HG02970 (cell line): ENCODE measurements around the gene MMP11.

Source experiments
- ATAC-seq: cut with Tn5 transposase; IDR thresholded peaks from one replicate; pipeline ENCODE4 v1.9.1; 2021; ENCODE audit warnings: mild to moderate bottlenecking, moderate library complexity, moderate number of reproducible peaks; ENCODE audit not compliant: unreplicated experiment, low FRiP score

Gene MMP11

GRCh38 chr22:23779083-23779482 is 6.4 kb downstream of the MMP11 start:
- ATAC-seq: no peak

GRCh38 chr22:23779731-23780130 is 7.1 kb downstream of the MMP11 start:
- ATAC-seq: no peak

GRCh38 chr22:23780146-23780748 is 7.6 kb downstream of the MMP11 start:
- no peak for ATAC-seq

GRCh38 chr22:23781065-23781464 is 8.4 kb downstream of the MMP11 start:
- ATAC-seq: no peak

GRCh38 chr22:23781511-23782183 is 9.0 kb downstream of the MMP11 start:
- ATAC-seq: no peak

- ATAC-seq: no peak
These were observed 9.6 kb downstream of the MMP11 start for GRCh38 chr22:23782252-23782651.

GRCh38 chr22:23782703-23783102 is 10.1 kb downstream of the MMP11 start:
- no peak for ATAC-seq

- ATAC-seq: no peak
These were observed 10.9 kb downstream of the MMP11 start for GRCh38 chr22:23783265-23784150.

- no peak for ATAC-seq
These were observed 11.6 kb downstream of the MMP11 start for GRCh38 chr22:23784215-23784732.

GRCh38 chr22:23786261-23786710 is 13.6 kb downstream of the MMP11 start:
- ATAC-seq: no peak

- ATAC-seq: peak; percentile 67
These were observed 14.3 kb downstream of the MMP11 start, which contains the start of gene SMARCB1 for GRCh38 chr22:23786752-23787599. Gene SMARCB1, plus strand, starts transcription at chr22:23786966. Its CDS starts 204 bp downstream, at chr22:23787170.

- peak; percentile 11 for ATAC-seq
These were observed 14.9 kb downstream of the MMP11 start for GRCh38 chr22:23787600-23787896.

GRCh38 chr22:23787910-23788309 is 15.3 kb downstream of the MMP11 start:
- ATAC-seq: no peak

GRCh38 chr22:23789121-23789520 is 16.5 kb downstream of the MMP11 start:
- no peak for ATAC-seq

- no peak for ATAC-seq
These were observed 17.0 kb downstream of the MMP11 start for GRCh38 chr22:23789638-23790037.

GRCh38 chr22:23790819-23791737 is 18.4 kb downstream of the MMP11 start:
- ATAC-seq: no peak

- no peak for ATAC-seq
These were observed 19.3 kb downstream of the MMP11 start for GRCh38 chr22:23791738-23792645.

GRCh38 chr22:23793326-23793725 is 20.7 kb downstream of the MMP11 start:
- no peak for ATAC-seq
